Kidney (tissue), 14 donors: ENCODE results near the gene RNF157. TPM values are rescaled to one million over a fixed set of nuclear protein-coding genes. Genes with fewer than 3 reads are reported as not detected.

Experiments
- DNase-seq, 5 donors: peaks; one replicate each; pipeline ENCODE4 v3.0.0-alpha.2; 2013 to 2020
- FAIRE-seq: peaks from 2 replicates; lab custom pipeline; 2012; peaks lifted over from hg19 to GRCh38; lab: Jason Lieb, UNC
- H3K27ac ChIP-seq, 2 donors: one replicate each; pipeline ENCODE4 v1.7.0; 2013; ENCODE audit warnings: low read depth in 2 of 2, low read length in 2 of 2, inconsistent platforms in 1 of 2
- H3K27me3 ChIP-seq: one replicate; pipeline ENCODE4 v1.7.1; 2013; ENCODE audit warnings: low read length, inconsistent platforms; ENCODE audit not compliant: control insufficient read depth, insufficient read depth
- H3K36me3 ChIP-seq, 3 donors: one replicate each; pipeline versions ENCODE4 v1.7.0 to v1.7.1; 2013; ENCODE audit warnings: low read length in 3 of 3, control low read depth in 1 of 3, inconsistent platforms in 1 of 3; ENCODE audit not compliant: insufficient read depth in 3 of 3, control insufficient read depth in 2 of 3
- H3K4me1 ChIP-seq, 3 donors: one replicate each; pipeline versions ENCODE4 v1.7.0 to v1.7.1; 2013; ENCODE audit warnings: low read length in 3 of 3, inconsistent platforms in 1 of 3, low read depth in 1 of 3; ENCODE audit not compliant: control insufficient read depth in 2 of 3, insufficient read depth in 2 of 3
- H3K4me3 ChIP-seq, 3 donors: one replicate each; pipeline versions ENCODE4 v1.7.0 to v1.8.1; 2013; ENCODE audit warnings: low read length in 3 of 3, control low read depth in 1 of 3, inconsistent platforms in 1 of 3
- H3K9ac ChIP-seq, 3 donors: one replicate each; pipeline versions ENCODE4 v1.7.0 to v1.7.1; 2013; ENCODE audit warnings: low read length in 3 of 3, control low read depth in 1 of 3, inconsistent platforms in 1 of 3
- H3K9me3 ChIP-seq, 3 donors: one replicate each; pipeline versions ENCODE4 v1.7.0 to v1.7.1; 2013; ENCODE audit warnings: low read length in 3 of 3, control low read depth in 1 of 3, inconsistent platforms in 1 of 3; ENCODE audit not compliant: control insufficient read depth in 2 of 3, insufficient read depth in 1 of 3
- CTCF ChIP-seq: IDR thresholded peaks from 3 replicates; pipeline ENCODE4 v1.5.1; 2012; ENCODE audit warnings: mild to moderate bottlenecking, moderate library complexity, borderline replicate concordance; ENCODE audit not compliant: insufficient read depth; ENCODE audit errors: extremely low read depth
- intact Hi-C: fragments of 100-400 bp; cut with DNase I; formaldehyde crosslinking; loops from one replicate; pipeline ENCODE4 v1.11.1; 2022
- polyA plus RNA-seq: library from polyadenylated mRNA; stranded (reverse); fragments of 350-450 nt; fragmentation: Illumina TruSeq; extraction: RNeasy Lipid Tissue Mini Kit (QIAGEN cat#74804); gene quantifications from one replicate; pipeline ENCODE4 v1.2.3, GENCODE V29; 2014; ENCODE audit warnings: low read depth, low replicate concordance; ENCODE audit not compliant: insufficient read depth
- total RNA-seq: library from RNA; stranded (reverse); fragmentation: NEBNext Ultra II Directional; extraction: Animal tissue kit (Norgen Biotek cat#: 25700); gene quantifications from one replicate; pipeline ENCODE4 v1.2.1, GENCODE V29; 2021
- donor health status: control.
- donor health status: control.
- donor health status: control.
- donor health status: control.
- donor health status: control.
- donor health status: DM: yes; HTN: yes; CAD: no.
- donor health status: Normal renal cell carcinoma (clear cell type).

Gene RNF157
- total and polyA plus RNA-seq, 2 donors from 2014 or later: 4.8 to 12.4 TPM

- H3K9me3 ChIP-seq: no peaks in the 10 kb centered on the region
- no peaks in the 10 kb centered on the region for H3K36me3 ChIP-seq
- DNase-seq: no peak
- H3K4me1 ChIP-seq: no peaks in the 10 kb centered on the region
- no peaks in the 10 kb centered on the region for H3K27me3 ChIP-seq
- intact Hi-C loops: no loop called here
- no peak overlapping the region for H3K9ac ChIP-seq
- TF ChIP-seq CTCF: no peak
- H3K27ac ChIP-seq: no peak overlapping the region
- no peak overlapping the region for H3K4me3 ChIP-seq
- no peak for FAIRE-seq
Observed at GRCh38 chr17:76204277-76204676, 36.0 kb downstream of the RNF157 start.

GRCh38 chr17:76200354-76200753 lies 39.9 kb downstream of the RNF157 start:
- Histone ChIP-seq H3K9me3 (no peaks in the 10 kb centered on the region), H3K9ac (no peak overlapping the region), H3K27me3 (no peaks in the 10 kb centered on the region), H3K4me3 (no peak overlapping the region), H3K4me1 (no peaks in the 10 kb centered on the region), H3K27ac (no peak overlapping the region), H3K36me3 (no peaks in the 10 kb centered on the region)
- intact Hi-C loops: no loop called here
- TF ChIP-seq CTCF: no peak
- DNase-seq: no peak
- FAIRE-seq: no peak

GRCh38 chr17:76199469-76199868 lies 40.8 kb downstream of the RNF157 start:
- no peaks in the 10 kb centered on the region for H3K4me1 ChIP-seq
- TF ChIP-seq CTCF: no peak
- DNase-seq (no peak), FAIRE-seq (no peak)
- H3K9ac ChIP-seq: no peak overlapping the region
- no peaks in the 10 kb centered on the region for H3K27me3 ChIP-seq
- H3K9me3 ChIP-seq: no peaks in the 10 kb centered on the region
- H3K36me3 ChIP-seq: no peaks in the 10 kb centered on the region
- H3K27ac ChIP-seq: no peak overlapping the region
- intact Hi-C loops: no loop called here
- H3K4me3 ChIP-seq: no peak overlapping the region

- Histone ChIP-seq H3K4me3 (no peak overlapping the region), H3K36me3 (no peaks in the 10 kb centered on the region), H3K4me1 (no peaks in the 10 kb centered on the region), H3K27ac (no peak overlapping the region), H3K9me3 (no peaks in the 10 kb centered on the region), H3K9ac (no peak overlapping the region), H3K27me3 (no peaks in the 10 kb centered on the region)
- FAIRE-seq (no peak), DNase-seq (no peak)
- intact Hi-C loops: no loop called here
- TF ChIP-seq CTCF: no peak
Observed at GRCh38 chr17:76198702-76199101, 41.6 kb downstream of the RNF157 start.
